DND-41 (cell line): ENCODE measurements around the gene GALK1.
"Not testable (repeated sequence)": the region's sequence is repeated elsewhere in the genome, so short reads cannot be mapped to it uniquely, and the experiment has no call there.

Experiments
- ATAC-seq: fragments of 200-7000 bp; cut with Tn5 transposase; 3 replicates; pipeline ENCODE4 v1.9.1; 2021; ENCODE audit warnings: low read depth; ENCODE audit not compliant: insufficient read depth
- DNase-seq: peaks from one replicate; pipeline ENCODE4 v3.0.0-alpha.2; 2020
- H2AFZ ChIP-seq: 2 replicates; pipeline ENCODE4 v1.6.0; 2012; ENCODE audit warnings: low read depth, low read length
- H3K27ac ChIP-seq: 2 replicates; pipeline ENCODE4 v1.5.1; 2012; ENCODE audit warnings: low read length, inconsistent platforms
- H3K27me3 ChIP-seq: fragments of 200-600 bp; sonication (generic); 2 replicates; pipeline ENCODE4 v1.6.0; 2012; ENCODE audit warnings: low read length, mild to moderate bottlenecking, inconsistent platforms; ENCODE audit not compliant: insufficient read depth, poor library complexity
- H3K36me3 ChIP-seq: 2 replicates; pipeline ENCODE4 v1.5.1; 2012; ENCODE audit warnings: low read length, inconsistent platforms; ENCODE audit not compliant: insufficient read depth
- H3K4me1 ChIP-seq: 2 replicates; pipeline ENCODE4 v1.5.1; 2012; ENCODE audit warnings: mild to moderate bottlenecking, low read length; ENCODE audit not compliant: insufficient read depth
- H3K4me2 ChIP-seq: 2 replicates; pipeline ENCODE4 v1.6.0; 2012; ENCODE audit warnings: mild to moderate bottlenecking, moderate library complexity, low read length, inconsistent platforms; ENCODE audit not compliant: insufficient read depth
- H3K4me3 ChIP-seq, 2 experiments: fragments of 200-600 bp in 1 of 2; shearing (Covaris generic) in 1 of 2; 2 replicates each; pipeline ENCODE4 v1.5.1; 2012 to 2016; ENCODE audit warnings: inconsistent platforms in 2 of 2, low read length in 2 of 2, mild to moderate bottlenecking in 2 of 2, low read depth in 1 of 2, moderate library complexity in 1 of 2
- H3K79me2 ChIP-seq: 2 replicates; pipeline ENCODE4 v1.6.0; 2012; ENCODE audit warnings: low read length, inconsistent platforms; ENCODE audit not compliant: insufficient read depth
- H3K9ac ChIP-seq: 2 replicates; pipeline ENCODE4 v1.6.0; 2012; ENCODE audit warnings: low read depth, mild to moderate bottlenecking, inconsistent platforms, low read length, moderate library complexity
- H3K9me3 ChIP-seq: 2 replicates; pipeline ENCODE4 v1.5.1; 2012; ENCODE audit warnings: low read length, moderate library complexity, mild to moderate bottlenecking, inconsistent platforms; ENCODE audit not compliant: insufficient read depth, severe bottlenecking
- H4K20me1 ChIP-seq: 2 replicates; pipeline ENCODE4 v1.6.0; 2012; ENCODE audit warnings: low read length; ENCODE audit not compliant: insufficient read depth
- CTCF ChIP-seq: IDR thresholded peaks from 2 replicates; pipeline ENCODE4 v1.5.1; 2012; ENCODE audit warnings: borderline replicate concordance, low read length, moderate library complexity, mild to moderate bottlenecking; ENCODE audit not compliant: poor library complexity, severe bottlenecking; ENCODE audit errors: extremely low read depth
- EZH2 ChIP-seq: IDR thresholded peaks from 3 replicates; pipeline ENCODE4 v1.6.1; 2012; ENCODE audit warnings: borderline replicate concordance, low read depth, mild to moderate bottlenecking, moderate library complexity, low read length, inconsistent platforms; ENCODE audit not compliant: severe bottlenecking

Gene GALK1

GRCh38 chr17:75778861-75779249, 13.9 kb upstream of the GALK1 start:
- Histone ChIP-seq H3K9ac (peak overlapping the region; percentile 94), H3K36me3 (peaks cover 44% of the 10 kb centered on the region), H3K79me2 (peaks cover 33% of the 10 kb centered on the region), H3K27me3 (no peaks in the 10 kb centered on the region), H3K27ac (peak overlapping the region; percentile 90), H3K9me3 (no peaks in the 10 kb centered on the region), H3K4me2 (peak overlapping the region; percentile 77), H3K4me1 (peaks cover 44% of the 10 kb centered on the region), H3K4me3 (peak overlapping the region; percentile 68 to 84), H2AFZ (no peak overlapping the region), H4K20me1 (peaks cover 42% of the 10 kb centered on the region)
- DNase-seq (no peak), ATAC-seq (no peak)
- TF ChIP-seq EZH2 = no peak
- TF ChIP-seq CTCF = peak; percentile 66

GRCh38 chr17:75778066-75778860, 13.3 kb upstream of the GALK1 start:
- not testable (repeated sequence) for DNase-seq, H3K9me3 ChIP-seq, H3K27me3 ChIP-seq, ATAC-seq, H2AFZ ChIP-seq
- peak overlapping the region; percentile 90 for H3K27ac ChIP-seq
- peak overlapping the region; percentile 68 to 84 for H3K4me3 ChIP-seq
- peak overlapping the region; percentile 77 for H3K4me2 ChIP-seq
- H3K9ac ChIP-seq = peak overlapping the region; percentile 94
- H3K79me2 ChIP-seq = peaks cover 31% of the 10 kb centered on the region
- peaks cover 44% of the 10 kb centered on the region for H3K36me3 ChIP-seq
- H3K4me1 ChIP-seq = peaks cover 38% of the 10 kb centered on the region
- H4K20me1 ChIP-seq = peaks cover 42% of the 10 kb centered on the region

GRCh38 chr17:75777296-75777922, 12.4 kb upstream of the GALK1 start:
- Histone ChIP-seq H3K9me3 (no peaks in the 10 kb centered on the region), H3K27ac (no peak overlapping the region; the same call in 1 of the 2 replicates), H3K36me3 (peaks cover 44% of the 10 kb centered on the region), H3K9ac (peak overlapping the region; percentile 94), H2AFZ (no peak overlapping the region), H3K27me3 (no peaks in the 10 kb centered on the region), H4K20me1 (peaks cover 42% of the 10 kb centered on the region), H3K4me3 (peak overlapping the region; percentile 68 to 84; a peak in 2 of 4 replicates), H3K4me1 (peaks cover 29% of the 10 kb centered on the region), H3K4me2 (peak overlapping the region; percentile 77), H3K79me2 (peaks cover 31% of the 10 kb centered on the region)
- no peak for DNase-seq
- no peak for ATAC-seq
- TF ChIP-seq CTCF = no peak
- TF ChIP-seq EZH2 = no peak
